ENCODE data around the gene GPC6.

The GPC6 gene

DNA sequence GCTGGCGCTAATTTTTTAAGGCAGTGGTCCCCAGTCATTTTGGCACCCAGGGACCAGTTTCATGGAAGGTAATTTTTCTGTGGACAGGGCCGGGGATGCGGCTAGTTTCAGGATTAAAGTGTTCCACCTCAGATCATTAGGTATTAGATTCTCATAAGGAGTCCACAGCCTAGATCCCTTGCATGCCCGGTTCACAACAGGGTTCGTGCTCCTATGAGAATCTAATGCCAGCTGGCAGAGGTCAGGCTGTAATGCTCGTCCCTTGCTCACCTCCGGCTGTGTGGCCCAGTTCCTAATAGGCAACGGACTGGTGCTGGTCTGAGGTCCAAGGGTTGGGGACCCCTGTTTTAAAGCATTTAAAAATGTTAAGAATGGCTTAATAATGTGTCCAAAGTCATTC lies 54.1 kb downstream of the GPC6 start:
- H3K4me3 Mint-ChIP-seq = no peak overlapping the region
- TF ChIP-seq, protein P1, sequence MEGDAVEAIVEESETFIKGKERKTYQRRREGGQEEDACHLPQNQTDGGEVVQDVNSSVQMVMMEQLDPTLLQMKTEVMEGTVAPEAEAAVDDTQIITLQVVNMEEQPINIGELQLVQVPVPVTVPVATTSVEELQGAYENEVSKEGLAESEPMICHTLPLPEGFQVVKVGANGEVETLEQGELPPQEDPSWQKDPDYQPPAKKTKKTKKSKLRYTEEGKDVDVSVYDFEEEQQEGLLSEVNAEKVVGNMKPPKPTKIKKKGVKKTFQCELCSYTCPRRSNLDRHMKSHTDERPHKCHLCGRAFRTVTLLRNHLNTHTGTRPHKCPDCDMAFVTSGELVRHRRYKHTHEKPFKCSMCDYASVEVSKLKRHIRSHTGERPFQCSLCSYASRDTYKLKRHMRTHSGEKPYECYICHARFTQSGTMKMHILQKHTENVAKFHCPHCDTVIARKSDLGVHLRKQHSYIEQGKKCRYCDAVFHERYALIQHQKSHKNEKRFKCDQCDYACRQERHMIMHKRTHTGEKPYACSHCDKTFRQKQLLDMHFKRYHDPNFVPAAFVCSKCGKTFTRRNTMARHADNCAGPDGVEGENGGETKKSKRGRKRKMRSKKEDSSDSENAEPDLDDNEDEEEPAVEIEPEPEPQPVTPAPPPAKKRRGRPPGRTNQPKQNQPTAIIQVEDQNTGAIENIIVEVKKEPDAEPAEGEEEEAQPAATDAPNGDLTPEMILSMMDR (IDR thresholded peaks at IDR 0.05; ENCODE audit: unreplicated experiment in 3 of 3) = no peak

DNA sequence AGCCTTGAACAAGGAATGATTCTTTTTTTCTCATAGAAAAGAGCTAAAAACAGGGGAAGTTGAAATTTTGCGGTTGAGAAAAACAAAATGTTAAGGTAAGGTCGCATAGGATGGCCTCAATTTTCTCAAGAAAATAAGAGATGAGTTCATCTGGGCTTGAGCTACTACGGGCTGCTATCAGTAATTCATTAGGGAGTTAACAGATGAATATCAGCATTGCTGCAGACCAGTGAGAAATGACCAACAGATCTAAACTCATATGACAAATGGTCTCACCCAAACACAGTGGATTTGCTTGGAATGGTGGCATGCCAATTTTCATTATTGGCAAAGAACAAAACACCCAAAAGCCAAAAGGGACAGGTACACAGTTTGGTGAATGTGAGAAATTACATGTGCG lies 56.6 kb downstream of the GPC6 start:
- H3K27ac Mint-ChIP-seq = no peak overlapping the region
- peaks cover 9% of the 10 kb centered on the region for H3K27me3 Mint-ChIP-seq (ENCODE audit: low read depth)
- peaks cover 3% of the 10 kb centered on the region for H3K36me3 Mint-ChIP-seq (ENCODE audit: low read depth)
- TF ChIP-seq, protein P1 (IDR thresholded peaks at IDR 0.05; ENCODE audit: unreplicated experiment in 3 of 3) = no peak
- H3K4me3 Mint-ChIP-seq = no peak overlapping the region
- no peaks in the 10 kb centered on the region for H3K9me3 Mint-ChIP-seq
- H3K4me1 Mint-ChIP-seq = peaks cover 6% of the 10 kb centered on the region

More for the DNA sequence above, 54.1 kb downstream of the GPC6 start:
- peaks cover 3% of the 10 kb centered on the region for H3K36me3 Mint-ChIP-seq (ENCODE audit: low read depth)
- peaks cover 4% of the 10 kb centered on the region for H3K27me3 Mint-ChIP-seq (ENCODE audit: low read depth)
- H3K4me1 Mint-ChIP-seq = peaks cover 6% of the 10 kb centered on the region
- H3K9me3 Mint-ChIP-seq = no peaks in the 10 kb centered on the region
- no peak overlapping the region for H3K27ac Mint-ChIP-seq

DNA sequence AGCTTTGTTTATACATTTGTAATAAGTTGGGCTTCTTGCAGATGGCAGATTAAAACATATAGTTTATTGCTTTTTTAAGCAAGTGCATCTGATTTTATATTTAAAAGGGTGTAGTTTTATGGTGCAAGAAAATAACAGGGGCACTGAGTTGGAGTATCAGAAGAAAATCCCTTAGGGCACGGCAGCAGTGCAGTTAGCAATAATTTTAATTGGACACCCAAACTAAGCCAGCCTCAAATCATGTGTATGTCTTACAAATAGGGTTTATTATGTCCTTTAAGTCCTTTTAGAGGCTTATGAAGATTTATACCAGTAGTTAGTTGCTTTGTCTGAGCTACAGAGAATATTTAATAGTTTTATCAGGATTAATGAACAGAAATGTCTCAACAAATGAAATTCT lies 57.5 kb downstream of the GPC6 start:
- Mint-ChIP-seq H3K27me3 (ENCODE audit: low read depth) (peaks cover 9% of the 10 kb centered on the region), H3K36me3 (ENCODE audit: low read depth) (peaks cover 3% of the 10 kb centered on the region), H3K4me3 (no peak overlapping the region), H3K27ac (no peak overlapping the region), H3K9me3 (no peaks in the 10 kb centered on the region), H3K4me1 (peaks cover 6% of the 10 kb centered on the region)
- TF ChIP-seq, protein P1 (IDR thresholded peaks at IDR 0.05; ENCODE audit: unreplicated experiment in 3 of 3) = no peak

DNA sequence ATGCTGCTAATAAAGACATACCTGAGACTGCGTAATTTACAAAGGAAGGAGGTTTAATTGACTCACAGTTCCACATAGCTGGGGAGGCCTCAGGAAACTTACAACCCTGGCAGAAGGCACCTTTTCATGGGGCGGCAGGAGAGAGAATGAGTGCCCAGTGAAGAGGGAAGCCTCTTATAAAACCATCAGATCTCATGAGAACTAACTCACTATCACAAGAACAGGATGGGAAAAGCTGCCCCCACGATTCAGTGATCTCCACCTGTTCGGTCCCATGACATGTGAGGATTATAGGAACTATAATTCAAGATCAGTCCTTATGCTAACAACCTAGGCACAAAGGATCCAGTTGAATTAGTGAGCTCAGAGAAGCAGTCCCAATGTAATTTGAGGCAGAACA lies 59.4 kb downstream of the GPC6 start:
- Mint-ChIP-seq H3K27me3 (ENCODE audit: low read depth) (peaks cover 9% of the 10 kb centered on the region), H3K27ac (no peak overlapping the region), H3K4me1 (peaks cover 16% of the 10 kb centered on the region), H3K4me3 (no peak overlapping the region), H3K36me3 (ENCODE audit: low read depth) (peaks cover 3% of the 10 kb centered on the region), H3K9me3 (no peaks in the 10 kb centered on the region)
- TF ChIP-seq, protein P1 (IDR thresholded peaks at IDR 0.05; ENCODE audit: unreplicated experiment in 3 of 3) = no peak

DNA sequence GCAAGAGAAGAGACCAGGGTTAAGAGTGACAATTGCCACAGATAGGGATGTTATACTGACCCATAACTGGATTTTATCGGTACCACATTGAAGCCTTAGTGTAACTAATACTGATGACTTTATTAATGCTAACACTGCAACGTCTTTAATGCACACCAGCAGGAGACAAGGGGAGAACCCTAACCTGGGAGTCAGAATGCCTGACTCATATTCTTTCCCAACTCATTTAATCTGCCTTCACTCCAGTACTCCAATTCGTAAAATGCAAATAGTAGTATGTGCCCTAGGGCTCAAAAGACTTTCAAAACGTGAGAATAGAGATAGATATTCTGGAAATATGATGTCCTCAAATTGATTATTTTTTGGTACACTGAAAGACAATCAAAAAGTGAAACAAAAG lies 62.4 kb downstream of the GPC6 start:
- Mint-ChIP-seq H3K36me3 (ENCODE audit: low read depth) (no peaks in the 10 kb centered on the region), H3K4me3 (no peak overlapping the region), H3K9me3 (no peaks in the 10 kb centered on the region), H3K27me3 (ENCODE audit: low read depth) (peaks cover 6% of the 10 kb centered on the region), H3K4me1 (peaks cover 16% of the 10 kb centered on the region), H3K27ac (no peak overlapping the region)
- TF ChIP-seq, protein P1 (IDR thresholded peaks at IDR 0.05; ENCODE audit: unreplicated experiment in 3 of 3) = no peak

DNA sequence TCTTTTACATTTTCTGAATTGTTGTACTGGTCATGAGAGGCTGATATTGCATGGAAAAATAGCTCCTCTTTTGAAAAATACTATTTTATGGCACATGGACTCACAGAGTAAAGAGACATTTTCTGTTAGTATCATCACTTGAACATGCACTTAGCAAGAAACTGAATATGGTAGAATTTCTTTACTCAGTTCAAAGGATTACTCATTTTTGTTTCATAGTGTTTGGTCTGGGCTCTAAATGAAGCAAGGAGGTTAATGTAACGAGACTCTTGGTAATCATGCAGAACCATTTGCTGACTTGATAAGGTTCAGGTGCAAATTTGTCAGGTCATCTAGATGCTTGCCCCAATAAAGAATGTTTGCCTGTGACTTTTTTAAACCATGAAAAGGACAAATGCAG lies 63.2 kb downstream of the GPC6 start:
- Mint-ChIP-seq H3K4me3 (no peak overlapping the region), H3K27me3 (ENCODE audit: low read depth) (peaks cover 6% of the 10 kb centered on the region), H3K36me3 (ENCODE audit: low read depth) (no peaks in the 10 kb centered on the region), H3K4me1 (peaks cover 11% of the 10 kb centered on the region), H3K9me3 (no peaks in the 10 kb centered on the region), H3K27ac (peak overlapping the region in 2 of 3 experiments; percentile 12 to 66)
- TF ChIP-seq, protein P1 (IDR thresholded peaks at IDR 0.05; ENCODE audit: unreplicated experiment in 3 of 3) = no peak
